ENCODE results near the gene HS2ST1.

Gene HS2ST1

GRCh38 chr1:87074001-87074795 lies 159.8 kb downstream of the HS2ST1 start:
- DNase-seq: no peak

- DNase-seq: no peak
Measured at GRCh38 chr1:87077959-87078639, 163.7 kb downstream of the HS2ST1 start.

GRCh38 chr1:87084244-87084836 lies 169.9 kb downstream of the HS2ST1 start:
- peak; percentile 17 for DNase-seq

GRCh38 chr1:87086120-87086519 lies 171.7 kb downstream of the HS2ST1 start:
- DNase-seq: no peak

GRCh38 chr1:87089070-87089736 lies 174.8 kb downstream of the HS2ST1 start:
- no peak for DNase-seq

GRCh38 chr1:87089823-87090222 lies 175.4 kb downstream of the HS2ST1 start:
- no peak for DNase-seq

GRCh38 chr1:87091425-87091824 lies 177.0 kb downstream of the HS2ST1 start:
- DNase-seq: no peak

- no peak for DNase-seq
Measured at GRCh38 chr1:87092846-87093245, 178.4 kb downstream of the HS2ST1 start.

GRCh38 chr1:87093286-87093685 lies 178.9 kb downstream of the HS2ST1 start:
- no peak for DNase-seq

- DNase-seq: no peak
Measured at GRCh38 chr1:87094238-87094637, 179.8 kb downstream of the HS2ST1 start.

GRCh38 chr1:87100271-87100670 lies 185.8 kb downstream of the HS2ST1 start:
- DNase-seq: no peak

GRCh38 chr1:87103074-87103473 lies 188.6 kb downstream of the HS2ST1 start:
- DNase-seq: peak; percentile 60

GRCh38 chr1:87104140-87104539 lies 189.7 kb downstream of the HS2ST1 start:
- DNase-seq: no peak

GRCh38 chr1:87104945-87105344 lies 190.5 kb downstream of the HS2ST1 start:
- no peak for DNase-seq

- no peak for DNase-seq
Measured at GRCh38 chr1:87106144-87106543, 191.7 kb downstream of the HS2ST1 start.

GRCh38 chr1:87106867-87107266 lies 192.4 kb downstream of the HS2ST1 start:
- no peak for DNase-seq

- DNase-seq: no peak
Measured at GRCh38 chr1:87108228-87108627, 193.8 kb downstream of the HS2ST1 start.

GRCh38 chr1:87108814-87109411 lies 194.5 kb downstream of the HS2ST1 start:
- DNase-seq: no peak

- no peak for DNase-seq
Measured at GRCh38 chr1:87111659-87112371, 197.4 kb downstream of the HS2ST1 start.

- DNase-seq: peak; percentile 72
Measured at GRCh38 chr1:87113313-87113712, 198.9 kb downstream of the HS2ST1 start.

GRCh38 chr1:87115317-87115890 lies 201.0 kb downstream of the HS2ST1 start:
- DNase-seq: peak; percentile 58

- DNase-seq: no peak
Measured at GRCh38 chr1:87115891-87116290, 201.5 kb downstream of the HS2ST1 start.
